AG04449 (cell line): ENCODE measurements around the gene CLPX.

Experiments
- CTCF ChIA-PET: fragments of 350-600 bp; formaldehyde crosslinking; extraction: SDS; loops from one replicate; lab custom pipeline; 2021; ENCODE audit warnings: antibody characterized with exemption; lab: Yijun Ruan, JAX
- POLR2A ChIA-PET: fragments of 400-600, 350-600 bp; formaldehyde crosslinking; extraction: SDS; loops from one replicate; lab custom pipeline; 2020; ENCODE audit warnings: antibody characterized with exemption, inconsistent platforms; lab: Yijun Ruan, JAX
- DNase-seq: peaks from one replicate; pipeline ENCODE4 v3.0.0-alpha.2; 2010; ENCODE audit warnings: low read depth, low spot score
- H3K4me3 ChIP-seq: 2 replicates; pipeline ENCODE4 v1.5.1; 2011; ENCODE audit warnings: low read depth, mild to moderate bottlenecking, control low read depth, low read length
- TF ChIP-seq, protein P1 (sequence below): IDR thresholded peaks from one replicate; pipeline ENCODE4 v1.5.1; 2011; ENCODE audit warnings: mild to moderate bottlenecking, moderate library complexity, low read length, control low read depth, inconsistent platforms; ENCODE audit not compliant: insufficient read depth; ENCODE audit errors: missing control alignments

CLPX gene

GRCh38 chr15:65208647-65209046, 23.5 kb upstream of the CLPX start:
- POLR2A ChIA-PET: interaction anchor here (1.9 kb wide), 1 partner anchor 96 kb away, joined by 4 read pairs; the partner anchor contains the start of gene RNU5B-1
- CTCF ChIA-PET: interaction anchor here (1.0 to 2.7 kb wide), 4 partner anchors 15 to 89 kb away, joined by 3 to 18 read pairs (median 4); partner anchors contain the start of gene PARP16
- TF ChIP-seq, protein P1, sequence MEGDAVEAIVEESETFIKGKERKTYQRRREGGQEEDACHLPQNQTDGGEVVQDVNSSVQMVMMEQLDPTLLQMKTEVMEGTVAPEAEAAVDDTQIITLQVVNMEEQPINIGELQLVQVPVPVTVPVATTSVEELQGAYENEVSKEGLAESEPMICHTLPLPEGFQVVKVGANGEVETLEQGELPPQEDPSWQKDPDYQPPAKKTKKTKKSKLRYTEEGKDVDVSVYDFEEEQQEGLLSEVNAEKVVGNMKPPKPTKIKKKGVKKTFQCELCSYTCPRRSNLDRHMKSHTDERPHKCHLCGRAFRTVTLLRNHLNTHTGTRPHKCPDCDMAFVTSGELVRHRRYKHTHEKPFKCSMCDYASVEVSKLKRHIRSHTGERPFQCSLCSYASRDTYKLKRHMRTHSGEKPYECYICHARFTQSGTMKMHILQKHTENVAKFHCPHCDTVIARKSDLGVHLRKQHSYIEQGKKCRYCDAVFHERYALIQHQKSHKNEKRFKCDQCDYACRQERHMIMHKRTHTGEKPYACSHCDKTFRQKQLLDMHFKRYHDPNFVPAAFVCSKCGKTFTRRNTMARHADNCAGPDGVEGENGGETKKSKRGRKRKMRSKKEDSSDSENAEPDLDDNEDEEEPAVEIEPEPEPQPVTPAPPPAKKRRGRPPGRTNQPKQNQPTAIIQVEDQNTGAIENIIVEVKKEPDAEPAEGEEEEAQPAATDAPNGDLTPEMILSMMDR: no peak

GRCh38 chr15:65207280-65207840, 22.2 kb upstream of the CLPX start:
- CTCF ChIA-PET: interaction anchor here (1.6 to 2.7 kb wide), 2 partner anchors 63 to 79 kb away, joined by 4 to 18 read pairs; partner anchors contain the start of gene PARP16
- no peak overlapping the region for H3K4me3 ChIP-seq
- POLR2A ChIA-PET: interaction anchor here (1.9 kb wide), 1 partner anchor 97 kb away, joined by 4 read pairs; the partner anchor contains the start of gene RNU5B-1
- no peak for DNase-seq
- TF ChIP-seq, protein P1: no peak

More at GRCh38 chr15:65208647-65209046, 23.5 kb upstream of the CLPX start:
- H3K4me3 ChIP-seq: no peak overlapping the region
- no peak for DNase-seq

DNA sequence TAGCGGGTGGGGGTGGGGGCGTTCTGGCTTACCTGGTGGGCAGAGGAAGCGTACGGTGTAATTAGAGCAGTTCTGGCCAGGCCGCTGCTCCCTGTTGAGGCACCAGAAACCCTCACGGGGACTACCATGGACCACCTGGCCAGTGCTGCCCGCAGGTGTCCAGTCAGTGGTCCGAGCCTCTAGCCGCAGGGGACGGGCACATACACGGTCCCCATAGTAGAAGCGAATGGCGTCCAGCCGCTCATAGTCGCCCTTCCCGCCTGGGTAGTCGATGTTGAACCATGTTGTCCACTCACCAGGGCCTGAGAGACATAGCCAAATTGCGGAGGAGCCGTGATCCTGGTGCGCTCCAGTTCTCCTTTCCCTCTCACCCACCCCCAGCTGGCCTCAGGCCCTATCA, 21.6 kb upstream of the CLPX start:
- ChIA-PET POLR2A (interaction anchor here (1.9 kb wide), 1 partner anchor 98 kb away, joined by 4 read pairs; the partner anchor contains the start of gene RNU5B-1), CTCF (interaction anchor here (2.7 kb wide), 1 partner anchor 64 kb away, joined by 18 read pairs; no protein-coding TSS in a partner anchor)
- no peak overlapping the region for H3K4me3 ChIP-seq
- TF ChIP-seq, protein P1: no peak
- no peak for DNase-seq

DNA sequence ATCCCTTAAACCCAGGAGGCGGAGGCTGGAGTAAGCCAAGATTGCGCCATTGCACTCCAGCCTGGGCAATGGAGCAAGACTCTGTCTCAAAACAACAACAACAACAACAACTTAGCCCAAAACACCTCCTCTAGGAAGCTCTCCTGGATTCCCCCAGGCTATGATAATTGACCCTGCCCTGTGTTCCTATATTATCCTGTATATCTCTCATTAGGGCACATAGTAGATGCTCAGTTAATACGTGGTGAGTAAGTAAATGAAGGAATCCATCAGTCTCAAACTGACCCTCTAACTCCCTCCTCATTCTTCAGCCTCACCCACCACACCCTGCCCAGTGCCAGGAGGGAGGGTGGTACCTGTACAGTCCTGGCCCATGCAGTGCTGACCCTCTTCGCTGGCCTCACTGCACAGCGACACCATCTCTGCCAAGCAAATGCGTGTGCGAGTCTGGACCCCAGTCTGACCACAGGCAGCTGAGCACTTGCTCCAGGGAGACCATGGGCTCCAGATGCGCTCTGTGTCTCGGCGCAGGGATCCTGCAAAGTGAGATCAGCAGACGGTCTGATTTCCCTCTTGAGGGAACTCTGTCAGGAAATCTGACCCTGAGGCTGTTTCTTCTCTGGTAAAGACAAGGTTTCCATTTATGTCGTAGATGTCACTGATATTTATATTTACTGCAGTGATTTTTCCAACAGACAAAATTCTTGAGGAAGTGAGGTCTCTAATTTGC, 20.0 kb upstream of the CLPX start:
- TF ChIP-seq, protein P1: no peak
- no peak for DNase-seq
- CTCF ChIA-PET: interaction anchor here (0.8 kb wide), 1 partner anchor 10 kb away, joined by 3 read pairs; no protein-coding TSS in a partner anchor
- POLR2A ChIA-PET: interaction anchor here (1.2 kb wide), 1 partner anchor 100 kb away, joined by 3 read pairs; the partner anchor contains the start of gene RNU5B-1
- H3K4me3 ChIP-seq: no peak overlapping the region

DNA sequence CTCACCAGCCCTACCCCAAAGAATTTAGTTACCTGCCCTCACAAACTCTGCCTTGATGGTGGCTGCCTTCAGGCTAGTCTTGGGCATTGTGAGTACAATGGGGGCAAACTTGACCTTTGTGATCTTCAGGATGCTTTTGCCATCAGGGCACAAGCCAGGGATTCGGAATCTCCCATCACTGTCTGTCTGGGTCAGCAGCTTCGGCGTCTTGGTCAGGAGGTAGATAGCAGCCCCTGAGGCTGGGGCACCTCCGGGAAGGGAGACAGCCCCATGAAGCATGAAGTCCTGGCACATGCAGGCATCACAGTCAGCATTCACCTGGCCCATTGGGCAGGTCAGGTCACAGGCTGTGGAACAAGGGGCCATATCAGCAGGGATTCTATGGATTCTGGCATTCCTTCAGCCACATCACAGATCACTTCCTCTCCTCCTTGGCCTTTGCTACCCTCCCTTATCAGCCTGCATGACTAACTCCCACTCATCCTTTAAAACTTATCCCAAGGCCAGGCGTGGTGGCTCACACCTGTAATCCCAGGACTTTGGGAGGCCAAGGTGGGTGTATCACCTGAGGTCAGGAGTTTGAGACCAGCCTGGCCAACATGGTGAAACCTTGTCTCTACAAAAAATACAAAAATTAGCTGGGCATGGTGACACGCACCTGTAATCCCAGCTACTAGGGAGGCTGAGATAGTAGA, 19.2 kb upstream of the CLPX start:
- CTCF ChIA-PET: no interaction called here
- no peak overlapping the region for H3K4me3 ChIP-seq
- no peak for DNase-seq
- TF ChIP-seq, protein P1: no peak
- POLR2A ChIA-PET: interaction anchor here (1.2 kb wide), 1 partner anchor 100 kb away, joined by 3 read pairs; the partner anchor contains the start of gene RNU5B-1
